NCI-H1105 treated with DMSO at 0.1 percent for 48 hours (cell line): ENCODE measurements around the gene CHIT1.

Experiments
- DNase-seq: peaks from one replicate; lab custom pipeline; 2025; lab: John Stamatoyannopoulos, UW

CHIT1 gene

DNA sequence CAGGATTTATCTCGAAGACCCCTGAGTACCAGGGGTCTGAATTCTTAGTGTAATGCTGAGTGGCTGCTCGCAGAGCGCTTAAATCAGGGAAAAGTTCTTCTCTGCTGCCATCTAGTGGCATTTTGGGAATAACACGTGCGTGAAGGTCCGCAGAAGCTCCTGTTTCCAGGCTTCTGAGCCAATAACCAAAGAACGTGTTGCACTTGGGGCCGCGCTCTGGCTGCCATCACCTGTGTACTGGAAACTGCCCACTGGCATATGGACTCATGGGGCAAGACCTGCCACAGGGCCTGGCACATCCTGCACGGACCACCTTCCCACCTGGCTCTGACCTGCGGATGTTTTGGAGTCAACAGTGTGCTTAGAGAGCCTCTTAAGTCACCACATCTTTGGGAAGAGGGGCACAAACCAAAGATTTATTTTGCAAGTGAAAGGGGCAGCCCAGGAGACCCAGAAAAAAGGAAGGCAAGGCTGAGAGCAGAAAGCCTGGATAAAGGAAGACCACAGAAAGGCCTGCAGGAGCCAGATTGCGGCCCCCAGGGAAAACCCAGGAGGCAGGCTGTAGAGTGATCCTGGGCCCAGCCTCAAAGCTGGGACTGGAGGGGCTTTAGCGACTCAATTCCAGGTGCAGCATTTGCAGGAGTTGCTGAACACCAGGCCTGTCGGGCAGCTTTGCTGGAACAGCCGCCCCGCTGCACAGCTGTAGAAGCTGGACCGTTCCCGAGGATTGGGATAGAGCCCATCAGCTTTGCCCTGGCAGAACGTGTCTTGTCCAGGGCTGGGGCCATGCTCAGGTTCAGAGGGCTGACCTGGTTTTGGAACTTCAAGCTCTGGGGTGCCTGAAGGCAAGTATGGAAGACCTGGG, 13.0 kb downstream of the CHIT1 start:
- peak; percentile 68 for DNase-seq

DNA sequence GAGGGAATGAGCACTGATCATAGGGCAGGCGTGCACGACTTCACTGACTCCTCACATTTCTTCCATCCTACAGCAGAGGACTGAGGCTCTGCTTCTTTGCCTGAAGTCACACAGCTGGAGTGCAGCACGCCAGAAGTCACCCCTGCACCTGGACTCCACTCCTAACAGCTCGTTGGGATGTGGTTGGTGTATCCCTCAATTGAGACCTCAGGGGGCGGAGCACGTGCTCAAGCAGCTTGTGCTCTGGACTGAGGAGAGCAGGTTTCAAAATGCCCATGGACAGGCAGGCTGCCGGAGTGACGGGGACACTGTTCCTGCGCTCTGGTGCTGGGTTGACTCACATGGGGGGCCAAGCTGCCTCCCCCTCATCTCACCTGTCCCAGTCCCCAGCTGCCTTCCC, 13.9 kb downstream of the CHIT1 start:
- peak; percentile 10 for DNase-seq

DNA sequence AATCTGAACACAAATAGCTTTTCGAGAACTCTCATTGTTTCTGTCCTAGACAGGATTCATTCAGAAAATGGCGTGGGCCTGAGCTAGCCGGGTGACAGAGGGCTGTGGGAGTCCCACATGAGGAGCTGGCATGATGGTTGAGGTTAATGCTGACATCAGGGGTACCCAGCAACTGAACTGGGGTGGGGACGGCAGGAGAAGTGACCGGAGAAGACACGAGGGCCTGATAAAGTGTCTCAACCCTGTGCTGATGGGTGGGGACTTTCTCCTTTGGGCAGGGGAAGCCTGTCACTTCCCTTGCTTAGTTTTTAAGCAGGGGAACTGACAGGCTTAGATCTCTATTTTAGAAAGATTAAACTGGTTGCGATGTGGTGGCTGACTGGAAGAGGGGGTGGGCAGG, 14.6 kb downstream of the CHIT1 start:
- no peak for DNase-seq

DNA sequence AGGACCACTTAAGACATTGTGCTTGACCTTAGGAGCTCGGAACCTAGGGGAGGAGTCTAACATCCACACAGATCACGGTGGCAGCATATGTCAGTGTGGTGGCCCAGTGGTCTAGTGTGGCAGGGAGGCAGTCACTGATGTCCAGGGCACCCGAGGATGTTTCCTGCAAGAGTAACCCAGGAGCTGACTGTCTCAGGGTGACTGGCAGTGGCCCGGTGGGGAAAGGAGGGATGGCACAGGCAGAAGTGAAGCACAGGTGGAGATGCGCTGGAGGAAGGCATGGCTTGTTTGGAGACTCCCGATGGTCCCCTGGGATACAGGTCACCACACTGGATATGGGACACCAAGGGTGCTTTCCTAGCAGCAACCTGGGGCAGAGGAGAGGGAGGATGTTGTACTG, 16.3 kb downstream of the CHIT1 start:
- no peak for DNase-seq

DNA sequence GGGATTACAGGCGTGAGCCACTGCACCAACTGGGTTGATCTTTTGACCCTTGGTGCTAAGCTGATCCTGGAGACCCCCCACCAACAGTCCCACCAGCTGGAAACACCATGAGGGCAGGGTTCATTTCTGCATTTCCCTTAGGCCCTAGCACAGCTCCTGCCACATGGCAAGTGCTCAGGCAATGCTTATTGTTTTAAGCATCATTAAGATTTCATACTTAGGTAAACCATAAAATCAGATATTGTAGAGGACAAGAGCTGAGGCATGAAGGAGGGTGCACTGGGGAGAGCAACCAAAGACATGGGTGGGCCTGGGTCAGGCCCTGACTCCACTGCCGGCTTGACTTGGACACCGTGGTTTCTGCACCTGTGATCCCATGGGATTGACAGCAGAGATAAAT, 17.7 kb downstream of the CHIT1 start:
- DNase-seq = no peak

DNA sequence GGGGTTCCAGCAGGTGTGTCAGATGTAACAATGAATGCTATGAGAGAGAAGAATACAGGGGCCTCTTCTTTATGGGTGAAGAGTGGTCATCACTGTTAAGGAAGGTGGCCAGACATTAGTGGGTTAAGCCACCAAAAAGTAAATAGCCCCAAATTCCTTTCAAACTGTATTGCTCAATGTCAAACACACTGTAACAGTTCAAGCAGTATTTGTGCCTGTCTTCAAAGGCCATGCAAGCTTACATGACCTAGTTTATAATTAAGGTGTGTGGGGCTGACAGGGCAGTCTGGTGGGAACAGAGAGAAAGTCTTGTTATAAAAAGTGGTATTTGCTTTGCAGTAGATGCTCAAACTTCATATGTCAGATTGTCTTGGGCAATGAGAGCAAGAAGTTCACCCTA, 18.5 kb downstream of the CHIT1 start:
- no peak for DNase-seq

DNA sequence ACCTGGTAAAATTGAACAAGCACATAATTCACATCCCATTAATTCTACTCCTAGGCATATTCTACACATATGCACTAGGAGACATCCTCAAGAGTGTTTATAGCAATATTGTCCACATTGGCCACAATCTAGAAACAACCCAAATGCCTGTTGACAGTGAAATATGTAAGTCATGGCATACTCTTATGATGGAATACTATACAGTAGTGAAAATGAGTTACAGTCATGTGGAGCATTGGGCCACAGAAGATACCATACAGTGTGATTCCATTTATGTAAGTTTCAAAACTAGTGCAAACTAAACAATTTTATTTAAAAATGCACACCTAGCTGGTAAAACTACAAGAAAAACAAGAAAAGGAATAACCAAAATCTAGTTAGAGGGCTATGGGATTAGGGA, 19.1 kb downstream of the CHIT1 start:
- no peak for DNase-seq

DNA sequence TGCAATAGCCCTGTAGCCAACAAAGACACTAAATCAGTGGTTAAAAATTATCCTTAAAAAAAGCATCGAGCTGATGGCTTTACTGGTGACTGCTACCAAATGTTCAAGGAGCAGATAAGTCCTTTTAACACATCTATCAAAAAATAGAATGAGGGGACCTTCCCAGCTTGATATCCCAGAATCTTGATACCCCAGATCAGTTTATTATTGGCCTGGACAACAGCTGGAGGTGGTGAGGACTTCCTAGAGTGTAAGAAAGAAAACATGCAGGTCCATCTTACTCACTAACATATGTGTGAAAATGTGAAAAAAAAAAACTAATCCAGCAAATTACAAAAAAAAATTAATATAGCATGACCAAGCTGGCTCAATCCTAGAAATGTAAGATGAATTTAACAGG, 21.3 kb downstream of the CHIT1 start:
- no peak for DNase-seq

DNA sequence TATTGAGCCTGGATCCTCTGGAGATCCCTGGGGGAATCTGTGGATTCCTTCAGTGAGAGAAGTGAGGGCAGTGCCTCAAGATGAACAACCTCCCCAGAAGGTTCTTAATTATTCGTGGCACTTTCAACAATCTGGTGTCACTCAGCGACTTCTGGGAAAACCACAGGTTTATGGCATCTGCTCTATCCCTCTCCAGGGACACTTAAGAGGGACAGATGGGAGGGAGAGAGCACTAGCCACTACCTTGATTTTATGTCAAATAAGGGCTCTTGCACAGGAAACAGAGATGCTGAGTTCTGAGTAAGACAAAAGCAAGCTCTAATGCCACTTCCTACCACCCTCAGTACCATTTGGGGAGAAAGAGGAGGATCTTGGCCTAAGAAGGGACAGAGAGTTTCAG, 21.7 kb downstream of the CHIT1 start:
- no peak for DNase-seq

DNA sequence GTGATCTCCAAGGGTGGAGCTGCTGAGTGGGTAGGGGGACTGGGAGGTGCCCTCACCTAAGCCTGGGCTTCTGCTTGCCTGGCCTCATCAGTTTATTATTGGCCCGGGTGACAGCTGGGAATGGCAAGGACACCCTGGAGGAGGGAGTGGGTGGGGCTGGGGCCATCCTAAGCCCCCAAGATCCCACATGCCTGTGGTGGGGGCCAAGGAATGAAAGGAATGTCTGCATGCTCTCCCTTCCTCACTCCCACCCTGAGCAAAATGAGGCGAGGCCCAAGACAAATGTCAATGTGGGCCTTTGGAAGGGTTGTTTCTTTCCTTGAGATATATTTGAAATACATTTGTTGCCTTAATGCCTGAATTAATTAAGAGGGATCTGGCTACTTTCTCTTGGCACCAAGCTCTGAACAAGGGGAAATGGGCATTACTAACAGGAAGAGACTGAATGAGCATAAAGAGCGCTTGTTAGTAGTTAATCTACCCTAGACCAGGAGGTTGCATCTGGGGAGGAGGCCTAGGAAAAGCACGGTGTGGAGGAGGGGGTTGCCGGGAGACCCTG, 23.3 kb downstream of the CHIT1 start:
- no peak for DNase-seq

DNA sequence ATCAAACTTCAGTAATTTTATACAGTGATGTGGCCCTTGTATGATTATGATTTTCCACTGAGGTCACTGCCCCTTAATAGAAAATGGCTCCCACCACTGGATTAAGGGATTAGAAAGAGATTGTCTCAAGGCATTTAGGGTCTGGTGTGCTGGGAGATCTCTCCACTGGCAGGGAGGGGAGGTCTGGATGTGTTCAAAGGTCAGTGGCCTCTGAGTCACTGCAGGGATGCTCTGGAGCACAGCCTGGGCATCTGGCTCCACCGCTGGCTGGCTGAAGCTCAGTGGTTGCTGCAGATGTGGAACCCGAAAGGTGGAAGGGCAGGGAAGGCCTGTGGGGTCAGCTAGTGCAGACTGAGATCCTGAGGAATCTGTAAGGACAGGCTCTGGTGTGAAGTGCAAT, 24.7 kb downstream of the CHIT1 start:
- DNase-seq = no peak

DNA sequence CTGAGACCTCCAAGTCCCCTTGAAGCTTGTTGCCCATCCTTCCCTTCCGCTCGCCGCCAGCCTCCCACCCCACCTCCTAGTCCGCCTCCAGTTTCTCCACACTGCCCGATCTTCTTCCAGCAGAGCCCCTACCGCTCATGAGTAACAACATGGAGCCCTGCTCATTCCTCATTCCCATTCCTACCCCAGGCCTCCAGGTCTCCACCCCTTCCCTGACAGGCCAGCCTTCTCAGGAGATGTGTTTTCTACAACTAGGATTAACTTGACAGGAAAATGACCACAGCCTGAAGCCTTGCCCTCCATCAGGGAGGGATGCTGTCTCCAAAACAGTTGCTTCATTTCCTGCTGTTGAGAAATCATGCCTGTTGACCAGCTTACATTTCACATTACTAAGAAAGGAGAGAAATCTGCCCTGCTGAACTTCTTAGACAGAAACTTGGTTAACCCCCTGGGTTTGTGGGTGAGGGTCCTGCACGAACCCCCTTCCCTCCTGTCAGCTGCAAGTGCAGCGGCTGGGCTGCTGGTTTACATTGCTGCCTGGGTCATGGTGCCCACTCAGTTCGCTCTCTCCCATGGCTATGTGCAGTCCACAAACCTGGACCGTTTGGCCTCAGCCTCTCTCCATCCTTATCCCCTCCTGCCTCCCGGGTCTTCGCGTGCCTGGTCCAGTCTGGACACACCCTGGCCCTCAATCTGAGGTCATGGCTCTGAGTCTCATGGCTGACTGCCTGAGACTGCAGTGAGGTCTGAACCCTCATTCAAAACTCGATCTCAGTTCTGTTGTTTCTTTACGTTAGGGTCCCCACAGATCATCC, 26.8 kb downstream of the CHIT1 start:
- DNase-seq = no peak

DNA sequence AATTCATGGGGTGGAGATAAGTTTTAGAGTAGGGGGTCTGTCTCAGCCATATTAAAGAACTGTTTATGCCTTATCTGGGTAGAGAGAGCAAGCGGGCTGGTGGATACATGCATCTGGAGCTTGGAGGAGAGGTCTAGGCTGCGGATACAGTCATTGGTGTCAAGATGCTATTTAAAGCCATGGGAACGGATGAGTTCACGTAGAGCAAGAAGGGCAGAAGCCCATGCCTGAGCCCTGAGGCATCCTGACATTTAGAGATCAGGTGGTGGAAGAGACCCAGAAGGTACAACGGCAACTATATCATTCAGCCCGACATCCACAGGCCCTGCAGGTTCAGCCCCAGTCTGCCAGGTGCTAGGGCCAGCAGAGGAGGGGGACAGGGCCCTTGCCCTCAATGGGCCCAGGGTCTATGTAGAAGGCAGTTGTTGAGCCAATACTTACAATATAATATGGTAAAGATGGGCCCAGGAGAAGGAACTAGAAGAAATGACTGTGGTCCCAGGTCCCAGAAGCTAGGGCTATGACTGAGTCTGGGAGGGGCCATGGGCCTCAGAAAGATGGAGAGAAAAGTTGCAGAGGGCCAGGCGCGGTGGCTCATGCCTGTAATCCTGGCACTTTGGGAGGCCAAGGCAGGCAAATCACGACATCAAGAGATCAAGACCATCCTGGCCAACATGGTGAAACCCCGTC, 27.8 kb downstream of the CHIT1 start:
- no peak for DNase-seq

DNA sequence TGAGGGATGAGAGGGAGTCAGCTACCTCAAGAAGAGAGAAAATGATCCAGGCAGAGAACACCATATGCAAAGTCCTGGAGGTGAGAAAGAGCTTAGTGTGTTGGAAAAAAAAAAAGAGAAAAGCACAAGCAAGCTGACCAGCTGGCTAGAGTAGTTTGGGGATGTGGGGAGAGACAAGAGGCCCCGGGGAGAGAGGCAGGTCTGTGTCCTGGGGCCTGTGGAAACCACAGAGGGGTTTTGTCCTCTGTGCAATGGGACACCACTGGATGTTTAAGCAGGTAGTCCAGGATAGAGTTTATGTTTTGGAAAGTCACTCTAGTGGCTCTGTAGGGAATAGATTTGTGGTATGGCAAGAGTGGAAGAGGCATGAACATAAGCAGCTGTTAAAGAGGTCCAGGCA, 28.6 kb downstream of the CHIT1 start:
- no peak for DNase-seq

DNA sequence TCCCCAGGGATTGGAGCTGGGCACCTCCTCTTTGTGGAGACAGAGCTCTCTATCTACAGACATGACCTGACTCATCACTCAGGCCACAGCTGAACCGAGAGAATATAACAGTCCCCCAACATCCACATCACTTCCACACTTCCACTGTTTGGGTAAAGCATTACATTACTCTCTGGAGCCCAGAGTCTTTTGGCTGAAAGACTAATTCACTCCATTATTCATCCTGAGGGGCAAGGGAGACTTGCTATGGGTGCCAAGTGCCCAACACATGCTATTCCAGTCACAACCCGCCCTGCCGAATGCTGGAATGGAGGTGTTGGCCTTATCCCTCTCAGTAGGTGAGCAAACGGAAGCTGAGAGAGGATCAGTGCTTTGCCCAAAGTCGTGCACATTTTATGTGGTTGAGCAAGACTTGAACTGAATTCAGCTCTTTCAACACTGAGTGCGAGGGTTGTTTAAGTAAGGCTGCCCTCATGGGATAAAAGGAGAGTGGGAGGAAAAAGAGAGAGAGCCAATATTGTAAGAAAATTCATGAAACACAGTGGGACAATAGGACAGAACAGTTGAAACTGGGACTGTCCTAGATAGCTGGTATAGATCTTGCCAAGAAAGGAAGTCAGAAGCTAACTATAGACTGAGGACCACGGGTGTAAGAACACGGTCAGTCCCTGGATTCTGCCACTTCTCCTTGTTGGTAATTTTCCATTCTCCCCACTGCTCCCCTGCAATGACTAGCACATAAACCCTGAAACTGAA, 29.5 kb downstream of the CHIT1 start:
- no peak for DNase-seq

DNA sequence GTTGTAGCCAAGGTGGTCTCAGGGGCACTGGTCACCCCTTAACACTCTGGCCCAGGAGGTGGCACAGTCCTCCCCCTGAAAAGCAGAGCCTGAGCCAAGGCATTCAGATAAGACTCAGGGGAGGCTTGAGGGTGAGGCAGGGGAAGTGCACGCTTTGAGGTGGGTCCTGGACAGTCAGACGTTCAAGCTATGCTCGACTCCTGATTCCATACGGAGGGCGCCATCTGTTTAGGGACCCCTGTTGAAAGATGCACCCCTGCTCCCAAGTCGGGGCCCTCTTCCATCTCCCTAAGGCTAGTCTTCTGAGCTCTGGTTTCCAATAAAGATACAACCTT, 30.0 kb downstream of the CHIT1 start:
- no peak for DNase-seq

DNA sequence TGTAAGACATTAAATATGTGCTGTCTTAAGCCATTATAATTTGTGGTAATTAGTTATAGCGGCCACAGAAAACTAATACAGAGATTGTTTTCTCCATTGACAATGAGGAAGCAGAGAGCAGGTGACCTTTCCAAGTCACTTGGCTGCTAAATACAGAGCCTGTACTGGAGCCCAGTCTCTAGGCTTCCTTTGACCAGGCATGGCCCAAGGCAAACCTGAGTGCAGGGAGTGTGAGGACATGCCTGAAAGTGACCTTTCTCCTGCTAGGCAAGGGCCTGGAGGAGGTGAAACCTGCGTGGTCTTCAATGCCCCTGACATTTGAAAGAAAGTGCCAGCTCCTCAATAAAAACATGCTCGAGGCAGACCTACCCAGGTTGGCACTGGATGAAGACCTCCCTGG, 30.5 kb downstream of the CHIT1 start:
- DNase-seq = no peak

DNA sequence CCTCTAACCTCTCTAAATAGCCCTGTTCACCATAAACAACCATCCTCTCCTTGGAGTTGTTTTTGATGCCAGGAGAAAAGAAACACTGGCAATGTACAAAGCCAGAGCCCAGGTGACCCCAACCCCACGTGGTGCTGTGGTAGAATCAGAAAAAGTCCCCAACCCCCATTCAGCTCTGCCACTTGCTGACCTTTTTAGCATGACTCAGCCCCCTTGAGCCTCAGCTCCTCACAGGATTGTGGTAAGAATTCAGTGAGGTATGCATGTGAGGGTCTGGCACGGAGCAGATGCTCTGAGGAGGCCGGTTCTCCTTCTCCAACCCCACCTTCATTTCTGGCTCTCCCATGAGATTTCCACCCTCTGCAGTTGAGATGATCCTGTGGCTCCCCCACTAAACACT, 31.8 kb downstream of the CHIT1 start:
- no peak for DNase-seq

DNA sequence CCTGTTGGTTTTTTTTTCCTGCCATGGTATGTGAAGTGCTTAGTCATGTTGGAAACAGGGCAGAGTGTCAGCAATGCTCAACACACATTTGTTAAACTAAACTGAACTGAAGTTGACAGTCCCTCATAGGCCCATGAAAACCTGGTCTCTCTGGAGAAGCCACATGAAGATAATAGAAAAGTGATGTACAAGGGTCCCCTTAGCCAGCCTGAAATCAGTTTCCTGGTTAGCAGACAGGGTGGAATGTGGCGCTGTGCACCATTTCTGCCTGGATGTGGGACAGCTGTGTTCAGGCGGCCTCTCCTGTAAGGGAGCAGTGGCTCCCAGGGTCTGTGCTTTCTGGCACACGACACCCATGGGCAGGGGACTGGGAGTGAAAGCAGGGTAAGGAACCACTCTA, 33.1 kb downstream of the CHIT1 start:
- no peak for DNase-seq

DNA sequence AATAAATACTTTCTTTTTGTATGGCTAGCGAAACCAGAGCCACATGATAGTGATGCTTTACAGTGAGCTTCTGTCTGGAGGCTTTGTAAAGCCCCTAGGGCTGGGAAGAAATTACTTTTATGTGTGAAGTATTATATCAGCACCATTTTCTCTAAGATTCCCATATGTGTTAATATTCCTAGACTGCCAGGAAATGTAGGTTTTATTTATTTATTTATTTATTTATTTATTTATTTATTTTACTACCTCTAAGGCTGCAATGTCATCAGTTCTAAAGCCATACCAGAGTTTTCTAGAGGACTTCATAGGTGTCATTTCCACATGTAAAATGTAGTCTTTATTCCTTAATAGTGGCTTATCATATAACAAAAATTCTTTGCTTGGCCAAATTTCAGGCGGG, 38.5 kb downstream of the CHIT1 start:
- DNase-seq = no peak

DNA sequence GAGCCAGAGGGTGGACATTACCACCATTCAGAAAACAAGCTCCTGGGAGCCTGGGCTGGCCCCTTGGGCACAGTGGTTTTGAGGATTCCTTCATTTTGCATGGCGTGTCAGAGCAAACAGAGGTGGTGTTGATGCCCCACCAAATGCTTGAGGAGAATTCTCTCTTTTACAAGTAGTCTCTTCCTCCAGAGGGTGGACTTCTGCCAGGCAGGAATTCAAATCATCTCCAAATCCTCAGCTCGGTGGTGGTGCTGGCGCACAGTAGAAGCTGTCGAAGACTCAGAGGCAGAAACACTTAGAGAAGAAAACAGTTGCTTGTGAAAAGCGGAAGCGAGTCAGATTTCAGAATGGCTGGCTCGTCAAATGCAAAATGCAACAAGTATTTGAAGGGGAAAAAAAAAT, 39.5 kb downstream of the CHIT1 start:
- DNase-seq = no peak

DNA sequence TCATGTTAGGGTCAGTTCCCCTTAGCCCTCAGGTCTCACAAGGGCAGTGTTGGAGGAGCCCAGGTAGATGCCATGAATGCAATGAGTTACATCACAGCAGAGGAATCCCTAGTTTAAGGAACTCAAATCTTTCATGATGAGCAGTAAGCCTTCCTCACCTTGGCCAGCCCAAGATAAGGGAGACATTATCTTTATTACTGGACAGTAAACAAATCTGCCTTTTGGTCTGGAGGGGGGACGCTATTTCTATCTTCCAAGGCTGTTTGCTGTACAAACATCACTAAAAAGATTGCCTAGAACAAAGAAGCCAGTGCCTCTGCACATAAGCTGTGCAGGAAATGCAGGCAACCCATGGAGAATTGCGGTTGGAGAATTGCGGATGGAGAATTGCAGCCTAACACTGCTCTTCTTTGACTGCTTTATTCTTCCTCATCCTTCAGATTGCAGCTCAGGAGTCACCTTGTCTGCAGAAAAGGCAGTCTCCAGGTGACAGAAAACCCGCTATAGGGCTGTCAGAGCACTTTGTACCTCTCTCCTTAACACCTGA, 40.7 kb downstream of the CHIT1 start:
- no peak for DNase-seq
